ENCODE data around the gene CAMTA2. TPM values are rescaled to one million over a fixed set of nuclear protein-coding genes. Genes with fewer than 3 reads are reported as not detected.

The CAMTA2 gene
- total RNA-seq, 1 donor from 2014 or later: 83.5 TPM

- Mint-ChIP-seq H3K4me1 (ENCODE audit: unreplicated experiment) (peaks cover 54% of the 10 kb centered on the region), H3K27ac (ENCODE audit: unreplicated experiment) (peak overlapping the region; percentile 99), H3K27me3 (ENCODE audit: unreplicated experiment) (no peaks in the 10 kb centered on the region), H3K9me3 (ENCODE audit: unreplicated experiment) (no peaks in the 10 kb centered on the region), H3K4me3 (ENCODE audit: unreplicated experiment) (peak overlapping the region; percentile 85), H3K36me3 (ENCODE audit: unreplicated experiment) (peaks cover 21% of the 10 kb centered on the region)
- DNase-seq (ENCODE audit: extremely low spot score, unreplicated experiment): no peak
- TF ChIP-seq CTCF (IDR thresholded peaks at IDR 0.05): no peak
These were observed 46.2 kb downstream of the CAMTA2 start for GRCh38 chr17:4941319-4941610.

DNA sequence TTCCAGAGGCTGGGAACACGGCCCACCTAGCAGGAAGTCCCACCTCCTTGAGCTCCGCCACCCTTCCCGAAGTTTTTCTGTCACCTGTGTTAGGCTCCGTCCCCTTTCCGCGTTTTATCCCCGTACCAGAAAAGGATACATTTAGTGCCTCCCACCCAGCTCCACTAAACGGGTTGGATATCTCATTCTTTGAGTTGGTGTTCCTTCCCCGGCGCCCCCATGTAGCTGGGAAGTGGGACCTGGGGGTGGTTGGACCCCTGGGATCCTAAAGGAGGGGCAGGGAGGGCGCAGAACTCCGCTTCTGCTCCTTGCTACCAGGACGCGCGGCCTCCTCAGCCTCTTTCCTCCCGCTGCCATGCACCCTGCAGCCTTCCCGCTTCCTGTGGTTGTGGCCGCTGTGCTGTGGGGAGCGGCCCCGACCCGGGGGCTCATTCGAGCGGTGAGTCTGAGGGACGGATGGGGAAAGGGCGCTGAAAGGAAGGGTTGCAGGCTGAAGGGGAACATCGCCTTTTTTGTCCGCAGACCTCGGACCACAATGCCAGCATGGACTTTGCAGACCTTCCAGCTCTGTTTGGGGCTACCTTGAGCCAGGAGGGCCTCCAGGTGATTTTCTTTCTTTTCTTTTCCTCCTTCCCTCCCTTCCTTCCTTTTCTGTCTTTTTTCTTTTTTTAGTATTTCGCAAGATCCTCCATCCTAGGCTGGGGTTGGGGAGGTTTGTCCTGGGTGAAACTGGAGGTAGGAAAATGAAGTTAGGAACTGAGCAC lies 46.7 kb downstream of the CAMTA2 start:
- Mint-ChIP-seq H3K4me3 (ENCODE audit: unreplicated experiment) (peak overlapping the region; percentile 85), H3K36me3 (ENCODE audit: unreplicated experiment) (peaks cover 23% of the 10 kb centered on the region), H3K4me1 (ENCODE audit: unreplicated experiment) (peaks cover 50% of the 10 kb centered on the region), H3K9me3 (ENCODE audit: unreplicated experiment) (no peaks in the 10 kb centered on the region), H3K27me3 (ENCODE audit: unreplicated experiment) (no peaks in the 10 kb centered on the region), H3K27ac (ENCODE audit: unreplicated experiment) (peak overlapping the region; percentile 99)
- TF ChIP-seq CTCF (IDR thresholded peaks at IDR 0.05): no peak
- DNase-seq (ENCODE audit: extremely low spot score, unreplicated experiment): no peak

DNA sequence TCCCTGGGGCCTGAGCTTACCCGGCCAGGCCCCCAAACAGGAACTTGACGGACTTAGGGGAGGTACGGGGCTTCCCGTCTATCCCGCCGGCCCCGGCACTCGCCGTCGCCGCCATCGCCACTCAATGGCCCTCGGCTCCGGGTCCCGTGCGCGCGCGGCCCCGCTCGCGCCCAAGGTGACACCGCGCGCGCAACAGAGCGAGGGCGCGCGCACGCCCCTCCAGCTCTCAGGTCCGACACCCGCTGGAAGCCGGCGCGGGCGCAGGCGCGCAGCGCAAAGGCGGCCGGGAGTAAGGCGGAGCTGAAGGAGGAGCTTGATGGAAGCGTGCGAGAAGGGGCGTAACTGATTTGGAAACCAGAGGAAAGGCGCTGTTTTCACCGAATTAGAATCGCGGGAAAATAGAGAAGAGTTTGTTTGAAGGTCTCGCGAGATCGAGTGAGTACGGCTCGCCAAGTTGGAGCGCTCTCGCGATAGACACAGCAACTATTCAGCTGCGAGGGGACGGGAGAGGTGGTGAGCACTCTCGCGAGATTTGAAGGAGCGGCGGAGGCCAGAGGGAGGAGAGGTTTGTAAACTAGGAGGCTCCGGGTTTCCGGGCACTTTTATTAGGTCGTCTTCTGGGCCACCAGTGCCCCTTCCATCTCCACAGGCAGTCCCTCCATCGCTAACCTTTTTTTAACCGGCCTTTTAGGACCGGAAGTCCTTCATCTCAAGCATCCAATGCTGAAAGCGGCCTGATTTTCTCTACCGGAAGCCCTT lies 47.5 kb downstream of the CAMTA2 start, which contains the start of the genes RNF167 and SLC25A11:
TSS of gene RNF167 (plus strand) at position 473 of the 759 bp plus-strand sequence. CDS start 642 bp downstream, outside the sequence.
TSS of gene SLC25A11 (minus strand) at position 251 of the 759 bp plus-strand sequence. CDS start at position 115, 136 bp downstream.
- Mint-ChIP-seq H3K36me3 (ENCODE audit: unreplicated experiment) (peaks cover 16% of the 10 kb centered on the region), H3K4me1 (ENCODE audit: unreplicated experiment) (peaks cover 42% of the 10 kb centered on the region), H3K27me3 (ENCODE audit: unreplicated experiment) (no peaks in the 10 kb centered on the region), H3K27ac (ENCODE audit: unreplicated experiment) (peak within 1 kb of the TSS; percentile 99), H3K4me3 (ENCODE audit: unreplicated experiment) (peak within 1 kb of the TSS; percentile 85), H3K9me3 (ENCODE audit: unreplicated experiment) (no peaks in the 10 kb centered on the region)
- peak; percentile 99 for DNase-seq (ENCODE audit: extremely low spot score, unreplicated experiment)
- TF ChIP-seq CTCF (IDR thresholded peaks at IDR 0.05): no peak

DNA sequence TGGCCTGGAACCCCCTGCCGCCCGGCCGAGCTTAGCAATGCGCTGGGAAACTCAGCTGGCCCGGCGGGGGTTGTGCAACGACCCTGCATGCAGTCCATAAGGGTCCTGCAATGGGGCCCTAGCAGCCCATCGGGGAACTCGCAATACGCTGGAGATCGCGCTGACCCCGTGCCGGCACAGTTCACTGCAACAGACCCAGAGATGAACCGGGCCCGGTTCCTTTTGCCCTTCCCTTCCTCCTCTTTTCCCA lies 48.0 kb downstream of the CAMTA2 start:
- no peaks in the 10 kb centered on the region for H3K27me3 Mint-ChIP-seq (ENCODE audit: unreplicated experiment)
- H3K9me3 Mint-ChIP-seq (ENCODE audit: unreplicated experiment): no peaks in the 10 kb centered on the region
- peaks cover 16% of the 10 kb centered on the region for H3K36me3 Mint-ChIP-seq (ENCODE audit: unreplicated experiment)
- peaks cover 38% of the 10 kb centered on the region for H3K4me1 Mint-ChIP-seq (ENCODE audit: unreplicated experiment)
- peak overlapping the region; percentile 72 for H3K27ac Mint-ChIP-seq (ENCODE audit: unreplicated experiment)
- peak overlapping the region; percentile 85 for H3K4me3 Mint-ChIP-seq (ENCODE audit: unreplicated experiment)
- TF ChIP-seq CTCF (IDR thresholded peaks at IDR 0.05): no peak
- no peak for DNase-seq (ENCODE audit: extremely low spot score, unreplicated experiment)
